ENCODE data around the gene STIMATE.

DNA sequence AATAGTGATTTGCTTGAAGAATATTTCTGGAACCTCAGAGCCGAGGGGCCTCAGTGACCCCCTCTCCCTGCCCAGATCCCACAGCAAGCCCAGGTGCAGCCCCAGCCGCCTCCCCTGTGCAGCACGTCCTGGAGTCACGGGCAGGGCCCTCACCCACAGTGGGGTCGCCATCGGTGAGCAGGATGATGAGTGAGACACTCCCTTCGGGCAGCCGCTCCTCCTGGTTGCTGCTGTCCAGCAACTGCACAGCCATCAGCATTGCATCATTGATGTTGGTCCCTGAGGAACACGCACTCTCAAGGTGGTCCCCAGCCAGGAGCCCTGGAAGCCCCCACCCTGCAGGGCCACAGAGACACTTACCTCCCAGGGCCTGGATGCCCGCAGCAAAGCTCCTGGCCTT is 73.3 kb downstream of the STIMATE start:
- TF ChIP-seq CTCF (IDR thresholded peaks at IDR 0.05) (no peak), POLR2A (IDR thresholded peaks at IDR 0.05) (no peak)
